Caco-2 (cell line): ENCODE measurements around the gene MCRIP2. TPM values are rescaled to one million over a fixed set of nuclear protein-coding genes. Genes with fewer than 3 reads are reported as not detected.

Source experiments
- BruUV-seq: library from RNA; stranded (reverse); fragments of 400-500 nt; replicated peaks from 2 replicates; lab custom pipeline; 2021; lab: Mats Ljungman, UMichigan
- CTCF ChIA-PET: fragments of 300-600 bp; sonication (Branson Sonifier 250); formaldehyde crosslinking; loops from one replicate; lab custom pipeline; 2022; ENCODE audit warnings: antibody characterized with exemption; lab: Charles Lee
- POLR2A ChIA-PET: fragments of 300-600 bp; sonication (Branson Sonifier 250); formaldehyde crosslinking; loops from one replicate; lab custom pipeline; 2022; ENCODE audit warnings: antibody characterized with exemption; lab: Charles Lee
- DNase-seq, 2 experiments: peaks; one replicate each; pipeline versions ENCODE4 v3.0.0 to v3.0.0-alpha.2; 2020 to 2022
- H3K27me3 ChIP-seq: replicated peaks from 2 replicates; pipeline ENCODE4 v1.6.0; 2011; ENCODE audit warnings: low read length; ENCODE audit not compliant: control insufficient read depth, insufficient read depth
- H3K36me3 ChIP-seq: 2 replicates; pipeline ENCODE4 v1.5.1; 2011; ENCODE audit warnings: low read length; ENCODE audit not compliant: control insufficient read depth, insufficient read depth
- H3K4me1 ChIP-seq: fragments of 250-450 bp; sonication (Bioruptor Pico); 2 replicates; pipeline ENCODE4 v1.5.1; 2020; ENCODE audit warnings: mild to moderate bottlenecking
- H3K4me3 ChIP-seq: 2 replicates; pipeline ENCODE4 v1.5.1; 2011; ENCODE audit warnings: low read depth, mild to moderate bottlenecking, control low read depth, low read length
- H3K9me3 ChIP-seq: fragments of 250-450 bp; sonication (Bioruptor Pico); 2 replicates; pipeline ENCODE4 v1.5.1; 2020; ENCODE audit warnings: mild to moderate bottlenecking, moderate library complexity
- H3K27ac Mint-ChIP-seq: one replicate; pipeline ENCODE4 v1.8.0; 2022; ENCODE audit warnings: mixed read lengths; ENCODE audit not compliant: unreplicated experiment
- H3K27me3 Mint-ChIP-seq: one replicate; pipeline ENCODE4 v1.8.0; 2022; ENCODE audit warnings: mixed read lengths; ENCODE audit not compliant: insufficient read depth, unreplicated experiment
- H3K36me3 Mint-ChIP-seq: one replicate; pipeline ENCODE4 v1.8.0; 2022; ENCODE audit warnings: mild to moderate bottlenecking, mixed read lengths; ENCODE audit not compliant: insufficient read depth, unreplicated experiment
- H3K4me1 Mint-ChIP-seq: one replicate; pipeline ENCODE4 v1.8.0; 2022; ENCODE audit warnings: low read depth, mixed read lengths; ENCODE audit not compliant: unreplicated experiment
- H3K4me3 Mint-ChIP-seq: one replicate; pipeline ENCODE4 v1.8.0; 2022; ENCODE audit warnings: mild to moderate bottlenecking, moderate library complexity, mixed read lengths; ENCODE audit not compliant: unreplicated experiment
- H3K9me3 Mint-ChIP-seq: one replicate; pipeline ENCODE4 v1.8.0; 2022; ENCODE audit warnings: mixed read lengths; ENCODE audit not compliant: unreplicated experiment
- intact Hi-C: fragments of 100-400 bp; cut with micrococcal nuclease; formaldehyde crosslinking; loops from one replicate; pipeline ENCODE4 v1.10.0; 2022; ENCODE audit not compliant: unreplicated experiment
- total RNA-seq: library from RNA; stranded (reverse); gene quantifications from 2 replicates; pipeline ENCODE4 v1.2.3, GENCODE V29; 2022
- TF ChIP-seq, protein P1 (sequence below), 2 experiments: fragments of 200-600 bp in 1 of 2; IDR thresholded peaks; 1 replicate in 1 of 2; 2 replicates in 1 of 2; pipeline versions ENCODE4 v1.5.1 to v1.8.0; 2011 to 2022; ENCODE audit warnings: antibody characterized with exemption in 1 of 2, control low read depth in 1 of 2, inconsistent platforms in 1 of 2, low read depth in 1 of 2, low read length in 1 of 2, mild to moderate bottlenecking in 1 of 2, moderate library complexity in 1 of 2; ENCODE audit not compliant: insufficient read depth in 1 of 2, severe bottlenecking in 1 of 2, unreplicated experiment in 1 of 2

Gene MCRIP2
- total RNA-seq, 1 experiment from 2014 or later, result 33.0 TPM

DNA sequence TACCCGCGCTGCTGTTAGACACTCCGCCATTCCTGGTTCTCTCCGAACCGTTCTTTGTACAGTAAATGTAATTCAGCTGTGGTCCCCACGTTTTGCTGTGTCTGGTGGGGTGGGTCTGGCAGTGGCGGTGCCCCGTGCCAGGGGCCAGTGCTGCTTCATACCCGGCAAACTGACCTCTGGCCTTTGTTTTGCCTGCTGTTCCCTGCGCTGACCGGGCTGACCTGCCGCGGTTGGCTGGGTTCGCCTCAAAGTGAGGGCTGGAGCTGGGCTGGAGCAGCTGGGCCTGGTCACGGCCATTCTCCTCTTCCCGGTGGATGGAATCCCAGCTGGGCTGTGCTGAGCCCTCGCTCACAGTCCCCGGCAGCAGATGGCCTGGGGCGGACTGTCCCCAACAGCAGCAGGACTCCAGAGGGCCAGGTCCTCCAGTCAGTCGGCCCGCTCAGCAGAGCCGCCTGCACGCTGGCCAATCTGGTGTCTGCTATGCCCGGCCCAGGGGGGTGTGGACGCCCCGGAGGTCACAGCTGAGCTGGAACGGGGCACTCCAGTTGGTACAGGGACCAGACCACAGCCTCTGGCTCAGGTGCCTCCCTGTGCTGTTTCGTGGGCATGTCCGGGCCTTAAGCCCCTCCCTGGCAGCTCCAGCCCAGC is 12.3 kb upstream of the MCRIP2 start:
- intact Hi-C loops, result no loop called here
- Histone ChIP-seq H3K27me3 (no peaks in the 10 kb centered on the region), H3K4me1 (no peaks in the 10 kb centered on the region), H3K36me3 (no peaks in the 10 kb centered on the region), H3K9me3 (no peaks in the 10 kb centered on the region), H3K4me3 (no peak overlapping the region)
- ChIA-PET CTCF (interaction anchor here (0.6 kb wide), 1 partner anchor 91 kb away, joined by 3 read pairs; no protein-coding TSS in a partner anchor), POLR2A (no interaction called here)
- H3K4me1 Mint-ChIP-seq, result no peaks in the 10 kb centered on the region
- H3K9me3 Mint-ChIP-seq, result no peaks in the 10 kb centered on the region
- no peak overlapping the region for H3K4me3 Mint-ChIP-seq
- H3K27me3 Mint-ChIP-seq, result no peaks in the 10 kb centered on the region
- no TSS peak for BruUV-seq
- DNase-seq, result no peak
- peaks cover 23% of the 10 kb centered on the region for H3K36me3 Mint-ChIP-seq
- TF ChIP-seq, protein P1, sequence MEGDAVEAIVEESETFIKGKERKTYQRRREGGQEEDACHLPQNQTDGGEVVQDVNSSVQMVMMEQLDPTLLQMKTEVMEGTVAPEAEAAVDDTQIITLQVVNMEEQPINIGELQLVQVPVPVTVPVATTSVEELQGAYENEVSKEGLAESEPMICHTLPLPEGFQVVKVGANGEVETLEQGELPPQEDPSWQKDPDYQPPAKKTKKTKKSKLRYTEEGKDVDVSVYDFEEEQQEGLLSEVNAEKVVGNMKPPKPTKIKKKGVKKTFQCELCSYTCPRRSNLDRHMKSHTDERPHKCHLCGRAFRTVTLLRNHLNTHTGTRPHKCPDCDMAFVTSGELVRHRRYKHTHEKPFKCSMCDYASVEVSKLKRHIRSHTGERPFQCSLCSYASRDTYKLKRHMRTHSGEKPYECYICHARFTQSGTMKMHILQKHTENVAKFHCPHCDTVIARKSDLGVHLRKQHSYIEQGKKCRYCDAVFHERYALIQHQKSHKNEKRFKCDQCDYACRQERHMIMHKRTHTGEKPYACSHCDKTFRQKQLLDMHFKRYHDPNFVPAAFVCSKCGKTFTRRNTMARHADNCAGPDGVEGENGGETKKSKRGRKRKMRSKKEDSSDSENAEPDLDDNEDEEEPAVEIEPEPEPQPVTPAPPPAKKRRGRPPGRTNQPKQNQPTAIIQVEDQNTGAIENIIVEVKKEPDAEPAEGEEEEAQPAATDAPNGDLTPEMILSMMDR (IDR thresholded peaks at IDR 0.05; ENCODE audit: insufficient read depth in 1 of 2, low read depth in 1 of 2, low read length in 1 of 2, severe bottlenecking in 1 of 2, unreplicated experiment in 1 of 2), result no peak
- H3K27ac Mint-ChIP-seq, result peak overlapping the region; percentile 50

DNA sequence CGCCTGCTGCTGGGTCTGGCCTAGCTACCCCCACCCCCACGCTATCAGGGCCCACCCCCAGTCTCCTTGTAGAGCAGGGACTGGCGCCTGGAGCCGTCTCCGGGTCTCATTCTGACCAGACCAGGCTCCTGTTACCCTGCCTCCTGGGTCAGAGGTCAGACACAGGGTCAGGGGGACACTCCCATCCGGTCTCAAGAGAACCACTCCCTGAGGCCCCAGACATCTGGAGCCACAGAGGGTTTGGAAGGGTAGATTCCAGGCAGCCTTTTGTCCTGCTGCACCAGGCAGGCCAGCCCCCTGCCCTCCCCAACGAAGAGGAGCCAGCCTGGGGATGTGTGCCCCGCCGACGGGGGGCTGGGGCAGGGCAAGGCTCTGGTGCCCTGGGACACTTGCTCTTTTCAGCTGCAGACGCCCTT is 11.8 kb upstream of the MCRIP2 start:
- Mint-ChIP-seq H3K4me1 (no peaks in the 10 kb centered on the region), H3K9me3 (no peaks in the 10 kb centered on the region), H3K36me3 (peaks cover 25% of the 10 kb centered on the region), H3K4me3 (no peak overlapping the region), H3K27me3 (no peaks in the 10 kb centered on the region), H3K27ac (no peak overlapping the region)
- Histone ChIP-seq H3K9me3 (no peaks in the 10 kb centered on the region), H3K4me3 (no peak overlapping the region), H3K27me3 (no peaks in the 10 kb centered on the region), H3K4me1 (peaks cover under 1% of the 10 kb centered on the region; the same call in 1 of the 2 replicates), H3K36me3 (no peaks in the 10 kb centered on the region)
- ChIA-PET CTCF (interaction anchor here (0.6 kb wide), 1 partner anchor 90 kb away, joined by 3 read pairs; no protein-coding TSS in a partner anchor), POLR2A (no interaction called here)
- intact Hi-C loops, result no loop called here
- DNase-seq, result peak in 1 of 2 experiments; percentile 40
- TF ChIP-seq, protein P1 (IDR thresholded peaks at IDR 0.05; ENCODE audit: insufficient read depth in 1 of 2, low read depth in 1 of 2, low read length in 1 of 2, severe bottlenecking in 1 of 2, unreplicated experiment in 1 of 2), result no peak
- no TSS peak for BruUV-seq

DNA sequence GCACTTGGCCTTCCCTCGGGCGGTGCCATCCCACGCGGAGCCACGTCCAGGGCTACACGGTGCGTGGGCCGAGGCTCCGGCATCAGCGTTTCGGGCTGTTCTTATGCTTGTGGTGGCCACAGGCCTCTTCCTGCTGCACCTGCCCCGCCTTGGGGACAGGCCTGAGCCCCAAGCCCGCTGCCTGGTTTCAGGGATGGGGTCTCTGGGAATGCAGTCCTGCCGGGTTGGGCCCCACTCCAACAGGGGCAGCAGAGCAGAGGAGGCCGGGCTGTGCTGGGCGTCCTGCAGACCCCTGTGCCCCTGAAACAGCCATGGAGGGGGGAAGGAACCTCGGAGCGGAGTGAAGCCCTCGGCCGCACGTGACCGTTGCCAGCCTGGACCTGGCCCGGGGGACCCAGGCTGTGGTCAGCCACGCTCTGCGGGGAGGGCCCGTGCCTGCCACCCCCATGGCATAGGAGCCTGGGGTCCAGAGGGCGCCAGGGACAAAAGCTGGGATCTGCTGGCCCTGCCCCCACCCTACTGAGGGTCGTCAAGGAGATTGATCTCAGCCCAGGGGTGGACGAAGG is 11.3 kb upstream of the MCRIP2 start:
- peaks cover 6% of the 10 kb centered on the region; the same call in 1 of the 2 replicates for H3K4me1 ChIP-seq
- no peak for DNase-seq
- no peak overlapping the region for H3K27ac Mint-ChIP-seq

More for the DNA sequence above, 11.3 kb upstream of the MCRIP2 start:
- no peaks in the 10 kb centered on the region for H3K27me3 Mint-ChIP-seq
- no peaks in the 10 kb centered on the region for H3K9me3 Mint-ChIP-seq
- no peak overlapping the region for H3K4me3 Mint-ChIP-seq
- no TSS peak for BruUV-seq
- Histone ChIP-seq H3K36me3 (no peaks in the 10 kb centered on the region), H3K9me3 (no peaks in the 10 kb centered on the region), H3K27me3 (no peaks in the 10 kb centered on the region), H3K4me3 (no peak overlapping the region)
- TF ChIP-seq, protein P1 (IDR thresholded peaks at IDR 0.05; ENCODE audit: insufficient read depth in 1 of 2, low read depth in 1 of 2, low read length in 1 of 2, severe bottlenecking in 1 of 2, unreplicated experiment in 1 of 2), result no peak
- intact Hi-C loops, result no loop called here
- CTCF ChIA-PET, result no interaction called here
- peaks cover 27% of the 10 kb centered on the region for H3K36me3 Mint-ChIP-seq
- H3K4me1 Mint-ChIP-seq, result no peaks in the 10 kb centered on the region
- POLR2A ChIA-PET, result no interaction called here
